SK-N-DZ (cell line): ENCODE results near the gene SLF2.

ENCODE experiments used
- DNase-seq: peaks from one replicate; pipeline ENCODE4 v3.0.0-alpha.2; 2015; ENCODE audit warnings: low spot score

SLF2 gene

DNA sequence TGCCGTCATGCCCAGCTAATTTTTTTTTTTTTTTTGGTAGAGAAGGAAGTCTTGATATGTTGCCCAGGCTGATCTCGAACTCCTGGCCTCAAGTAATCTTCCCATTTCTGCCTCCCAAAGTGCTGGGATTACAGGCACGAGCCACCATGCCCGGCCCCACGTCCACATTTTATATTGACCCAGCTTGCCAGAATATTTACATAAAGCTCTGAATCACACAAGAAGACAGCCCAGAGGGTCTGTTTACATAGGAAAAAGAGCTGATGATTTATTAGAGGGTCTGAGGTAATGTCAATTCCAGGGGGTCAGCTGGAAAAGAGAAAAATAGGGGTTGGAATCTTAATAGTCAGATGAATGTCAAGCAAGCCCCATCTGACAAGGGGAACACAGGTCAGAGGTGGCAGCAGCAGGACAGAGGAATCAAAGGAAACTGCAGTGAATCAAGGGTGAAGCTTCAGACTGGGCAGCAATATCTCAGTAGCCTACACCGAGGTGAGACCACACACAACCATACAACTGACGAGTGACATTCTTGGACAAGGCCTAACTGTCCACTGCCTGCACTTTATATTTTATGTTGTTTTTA lies 15.8 kb upstream of the SLF2 start:
- DNase-seq: no peak

DNA sequence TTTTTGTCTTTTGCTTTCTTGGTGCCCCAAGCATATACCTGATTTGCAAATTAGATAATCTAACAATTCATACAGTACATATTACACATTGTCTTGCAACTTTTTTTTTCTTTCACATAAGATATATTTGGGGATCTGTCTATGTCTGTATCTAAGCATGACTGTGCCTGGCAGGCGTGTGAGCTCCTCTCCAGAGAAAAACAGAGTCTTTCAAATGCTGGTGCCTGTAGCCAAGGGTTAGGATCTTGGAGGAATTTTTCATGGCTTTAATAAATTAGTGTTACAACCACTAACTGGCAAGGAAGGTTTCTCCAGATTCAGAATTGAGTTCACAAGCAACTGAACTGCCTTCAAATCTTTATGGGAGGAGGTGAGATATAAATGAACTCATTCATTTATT lies 14.8 kb upstream of the SLF2 start:
- DNase-seq: no peak

DNA sequence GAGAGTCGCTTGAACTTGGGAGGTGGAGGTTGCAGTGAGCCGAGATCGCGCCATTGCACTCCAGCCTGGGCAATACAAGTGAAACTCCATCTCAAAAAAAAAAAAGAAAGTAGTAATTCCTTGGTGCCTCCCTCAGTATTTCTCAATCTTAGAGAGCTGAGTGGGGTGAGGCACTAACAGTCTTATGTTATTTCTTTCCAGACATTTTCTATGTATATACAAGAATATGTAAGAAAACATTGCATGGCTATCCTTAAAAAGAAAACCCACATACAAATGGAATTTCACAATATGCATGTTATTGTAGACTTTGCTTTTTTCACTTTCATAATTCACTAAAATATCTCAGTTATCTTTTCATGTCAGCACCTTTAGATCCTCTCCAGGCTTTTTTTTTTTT lies 13.6 kb upstream of the SLF2 start:
- no peak for DNase-seq

DNA sequence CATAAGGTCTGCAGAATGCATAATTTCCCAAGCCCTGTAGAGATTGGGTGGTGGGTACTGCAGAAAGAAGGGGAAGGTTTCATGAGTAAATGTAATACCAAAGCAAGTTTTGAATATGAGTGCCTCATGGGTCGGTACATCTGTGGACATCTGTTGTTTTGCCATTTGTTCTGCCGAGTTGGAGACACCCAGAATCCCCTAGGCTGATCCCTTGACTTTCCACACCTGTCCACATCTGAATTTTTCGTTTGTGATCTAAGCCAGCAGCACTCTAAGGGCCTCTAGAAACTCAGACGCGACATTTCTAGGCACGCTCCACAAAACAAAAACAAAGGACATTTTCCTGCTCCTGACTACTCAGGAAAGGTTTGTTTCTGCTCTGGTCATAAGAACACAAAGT lies 11.7 kb upstream of the SLF2 start:
- no peak for DNase-seq

DNA sequence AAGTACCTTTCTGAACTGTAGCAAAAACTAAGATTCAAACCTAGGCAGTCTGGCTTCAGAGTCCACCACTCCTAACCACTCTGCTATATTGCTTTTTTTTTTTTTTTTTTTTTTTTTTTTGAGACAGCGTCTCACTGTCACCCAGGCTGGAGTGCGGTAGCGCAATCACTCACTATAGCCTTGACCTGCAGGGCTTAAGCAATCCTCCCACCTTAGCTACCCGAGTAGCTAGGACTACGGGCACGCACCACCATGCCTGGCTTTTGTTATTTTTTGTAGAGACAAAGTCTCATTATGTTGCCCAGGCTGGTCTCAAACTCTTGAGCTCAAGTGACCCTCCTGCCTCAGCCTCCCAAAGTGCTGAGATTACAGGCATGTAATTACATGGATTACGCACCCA lies 10.1 kb upstream of the SLF2 start:
- DNase-seq: no peak

DNA sequence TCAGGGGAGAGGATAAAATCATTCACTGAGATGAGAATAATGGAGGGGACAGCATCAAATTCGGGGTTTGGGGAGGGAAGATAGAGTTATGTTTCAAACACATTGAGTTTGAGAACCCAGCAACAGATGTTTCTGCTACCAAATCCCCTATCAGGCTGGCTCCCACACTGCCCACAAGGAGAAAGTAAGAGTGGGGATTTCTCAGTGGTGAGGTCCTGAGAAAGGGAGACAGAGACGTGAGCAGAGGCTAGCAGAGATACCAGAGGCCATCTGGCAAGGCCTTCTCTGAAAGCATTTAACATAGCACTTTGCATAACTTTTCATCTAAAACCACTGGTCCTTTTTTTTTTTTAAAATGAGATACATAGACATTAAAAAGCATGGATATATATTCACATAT lies 7.8 kb upstream of the SLF2 start:
- DNase-seq: no peak

DNA sequence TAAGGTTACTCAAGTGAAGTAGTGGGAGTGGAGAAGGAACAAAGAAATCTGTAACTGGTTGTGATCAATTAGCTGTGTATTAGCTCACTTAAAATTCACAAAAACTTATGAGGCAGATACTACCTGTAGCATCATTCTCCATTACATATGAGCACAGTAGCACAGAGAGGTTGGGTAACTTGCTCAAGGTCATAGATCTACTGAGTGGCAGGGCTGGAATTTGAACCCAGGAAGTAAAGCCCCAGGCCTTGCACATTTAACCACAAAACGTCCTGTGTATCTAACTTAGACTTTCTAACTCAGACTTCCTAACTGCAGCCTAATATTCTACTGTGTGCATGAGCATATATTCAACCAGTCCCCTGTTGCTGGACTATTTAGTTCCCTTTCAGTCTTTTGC lies 5.6 kb upstream of the SLF2 start:
- DNase-seq: no peak

DNA sequence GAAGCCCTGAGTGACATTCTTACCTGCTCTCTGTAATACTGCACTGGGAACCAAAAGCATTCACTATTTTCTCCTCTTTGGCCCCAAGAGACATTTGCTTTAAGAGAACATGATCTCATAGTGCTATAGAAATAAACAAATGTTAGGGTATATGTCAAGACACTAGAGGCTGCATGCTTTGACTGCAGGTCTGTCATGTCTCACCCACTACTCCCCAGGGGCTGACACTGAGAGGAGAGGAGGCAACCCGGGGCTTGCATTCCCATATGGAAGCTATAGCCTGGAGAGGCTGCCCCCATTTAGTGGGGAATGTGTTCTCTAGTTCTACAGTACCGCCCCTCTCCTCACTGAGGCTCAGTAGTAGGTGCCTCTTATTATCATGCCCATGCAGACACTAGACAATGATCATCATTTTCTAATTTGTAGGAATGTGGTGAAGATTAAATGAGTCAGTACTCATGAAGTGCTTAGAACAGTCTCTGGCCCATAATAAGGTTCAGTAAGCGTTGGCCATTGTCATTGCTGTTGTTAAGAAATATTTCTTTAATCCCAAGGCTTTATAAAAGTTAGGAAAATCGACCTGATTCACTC lies 4.9 kb upstream of the SLF2 start:
- no peak for DNase-seq

DNA sequence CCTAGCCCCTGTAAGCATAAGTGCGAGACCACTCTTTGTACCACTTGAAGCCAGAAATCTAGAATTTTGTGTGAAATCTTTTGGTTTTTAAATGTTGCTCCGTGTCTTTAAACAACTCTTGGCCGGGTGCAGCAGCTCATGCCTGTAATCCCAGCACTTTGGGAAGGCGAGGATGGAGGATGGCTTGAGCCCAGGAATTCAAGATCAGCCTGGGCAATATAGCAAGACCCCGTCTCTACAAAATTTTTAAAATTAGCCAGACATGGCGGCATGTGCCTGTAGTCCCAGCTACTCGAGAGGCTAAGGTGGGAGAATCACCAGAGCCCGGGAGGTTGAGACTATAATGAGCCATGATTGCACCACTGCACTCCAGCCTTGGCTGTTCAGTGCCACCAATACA lies 4.4 kb upstream of the SLF2 start:
- DNase-seq: no peak

DNA sequence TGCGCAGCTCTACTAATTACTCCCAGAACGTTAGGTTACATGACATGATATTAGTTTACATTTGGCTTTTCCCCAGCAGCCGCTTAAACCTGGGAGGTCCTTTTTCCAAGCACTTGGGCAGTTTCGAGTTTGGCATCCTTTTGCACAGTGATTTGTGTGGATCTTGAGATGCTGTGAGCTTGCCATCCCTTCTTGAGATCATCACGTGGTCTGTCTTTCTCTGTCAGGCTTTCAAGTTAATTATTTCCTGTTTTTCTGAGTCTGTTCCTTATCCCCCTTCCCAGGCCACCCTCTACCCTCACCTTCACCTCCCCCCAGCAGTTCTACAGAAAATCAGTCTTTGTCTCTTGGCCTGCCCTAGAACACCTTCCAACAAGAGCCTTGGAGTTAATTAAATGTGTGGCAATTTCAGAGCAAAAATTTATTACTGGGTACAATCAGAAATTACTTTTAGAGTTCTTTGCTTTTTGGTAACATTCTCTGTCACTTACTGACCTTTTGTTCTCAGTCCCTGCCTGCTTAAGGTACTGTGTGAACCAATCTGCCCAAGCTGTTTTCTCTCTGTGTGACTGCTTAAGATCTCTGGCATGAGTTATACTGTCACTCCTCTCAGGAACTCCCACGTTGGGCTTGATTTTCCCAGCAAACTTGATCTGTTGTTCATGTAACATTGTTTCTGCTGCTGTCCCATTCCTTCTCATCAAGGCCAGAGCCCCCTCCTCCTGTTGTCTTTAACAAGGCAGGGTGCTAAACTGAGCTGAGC lies 3.1 kb upstream of the SLF2 start:
- peak; percentile 77 for DNase-seq

DNA sequence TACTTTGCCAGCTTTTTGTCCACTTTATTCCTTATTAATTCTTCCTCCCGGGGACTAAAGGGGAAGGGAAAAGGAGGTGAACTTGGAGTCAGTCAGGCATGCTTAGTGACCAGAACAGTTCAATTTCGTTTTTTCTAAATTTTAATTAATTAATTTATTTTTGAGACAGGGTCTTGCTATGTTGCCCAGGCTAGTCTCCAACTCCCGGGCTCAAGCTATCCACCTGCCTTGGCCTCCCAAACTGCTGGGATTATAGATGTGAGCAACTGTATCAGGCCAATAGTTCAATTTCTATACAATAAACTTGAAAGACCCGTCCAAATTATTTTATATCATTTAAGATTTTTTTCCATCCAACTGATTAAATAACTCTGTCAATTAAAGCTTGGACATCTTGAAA lies 1.3 kb upstream of the SLF2 start:
- DNase-seq: no peak

DNA sequence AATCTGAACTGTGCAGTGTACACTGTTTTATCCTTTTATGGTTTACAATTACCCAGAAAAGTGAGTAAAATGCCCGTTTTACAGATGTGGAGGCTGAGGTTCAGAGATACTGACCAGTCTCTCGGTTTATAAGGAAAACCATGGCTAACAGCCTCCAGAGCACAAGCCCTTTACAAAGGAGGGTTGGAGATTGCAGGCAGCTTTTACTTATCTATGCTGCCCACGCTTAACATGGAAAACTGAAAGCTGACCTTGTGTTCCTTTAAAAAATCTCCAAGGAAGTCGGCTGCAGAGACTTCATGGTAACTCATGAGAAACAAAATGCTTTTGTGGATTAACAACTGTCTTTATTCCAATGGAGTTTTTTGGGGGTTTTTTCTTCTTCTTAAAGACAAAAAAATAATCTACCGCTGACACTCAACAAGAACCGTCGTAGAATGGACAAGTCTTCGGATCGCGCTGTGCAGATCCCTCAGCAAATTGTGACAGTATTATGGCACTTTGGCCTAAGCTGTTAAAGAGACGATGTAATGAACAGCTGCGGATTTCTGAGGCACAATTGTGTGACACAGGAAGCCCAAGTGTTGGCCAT lies 654 bp upstream of the SLF2 start:
- DNase-seq: peak; percentile 28

DNA sequence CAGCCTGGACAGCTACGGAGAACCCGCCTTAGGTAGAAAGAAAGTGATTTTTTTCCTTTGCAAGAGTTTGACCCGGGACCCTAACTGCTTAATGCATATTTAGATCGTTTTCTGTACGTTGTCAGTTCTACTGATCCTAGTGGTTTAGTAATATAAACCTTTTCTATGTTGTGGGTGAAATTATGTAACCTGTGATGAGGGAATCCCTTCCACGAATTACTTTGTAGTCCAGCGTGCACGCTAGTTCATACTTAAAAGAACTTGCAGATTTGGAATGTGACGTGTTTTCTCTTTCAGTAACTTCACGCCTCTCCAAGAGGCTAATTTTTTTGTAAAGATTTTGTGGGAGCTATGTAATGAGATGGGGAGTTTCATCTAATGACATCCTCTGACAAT lies 705 bp downstream of the SLF2 start:
- no peak for DNase-seq

DNA sequence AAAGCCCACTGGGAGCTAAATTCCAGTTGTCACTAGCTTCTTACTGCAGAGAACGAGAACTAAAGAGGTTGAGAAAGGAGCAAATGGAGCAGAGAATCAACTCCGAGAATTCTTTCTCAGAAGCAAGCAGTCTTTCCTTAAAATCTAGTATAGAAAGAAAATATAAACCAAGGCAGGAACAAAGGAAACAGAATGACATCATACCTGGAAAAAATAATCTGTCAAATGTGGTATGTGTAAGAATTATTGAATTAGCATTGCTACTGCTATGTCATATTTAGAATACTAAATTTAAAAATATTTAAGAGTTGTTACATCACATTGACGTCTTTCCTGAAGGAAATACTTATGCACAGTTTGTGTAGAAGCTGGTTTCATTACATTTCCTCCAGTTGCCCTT lies 4.3 kb downstream of the SLF2 start:
- DNase-seq: no peak

DNA sequence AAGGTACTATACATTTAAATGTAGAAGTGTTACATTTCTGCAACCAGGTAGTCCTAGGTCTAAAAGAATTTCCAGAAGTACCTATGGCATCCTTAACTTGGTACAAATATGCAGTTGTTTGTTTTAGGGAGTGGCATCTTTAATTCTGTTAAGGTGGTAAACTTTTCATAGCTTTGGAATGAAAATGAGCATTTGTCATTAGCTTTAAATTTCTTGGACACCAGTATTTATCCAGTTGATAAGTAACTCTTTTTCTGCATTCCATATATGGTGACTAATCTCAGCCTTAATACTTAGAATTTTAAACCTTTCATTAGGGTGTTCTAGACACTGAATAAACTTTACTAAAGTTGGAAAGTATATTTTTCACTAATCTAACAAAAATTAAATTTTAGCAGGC lies 10.8 kb downstream of the SLF2 start:
- DNase-seq: no peak

DNA sequence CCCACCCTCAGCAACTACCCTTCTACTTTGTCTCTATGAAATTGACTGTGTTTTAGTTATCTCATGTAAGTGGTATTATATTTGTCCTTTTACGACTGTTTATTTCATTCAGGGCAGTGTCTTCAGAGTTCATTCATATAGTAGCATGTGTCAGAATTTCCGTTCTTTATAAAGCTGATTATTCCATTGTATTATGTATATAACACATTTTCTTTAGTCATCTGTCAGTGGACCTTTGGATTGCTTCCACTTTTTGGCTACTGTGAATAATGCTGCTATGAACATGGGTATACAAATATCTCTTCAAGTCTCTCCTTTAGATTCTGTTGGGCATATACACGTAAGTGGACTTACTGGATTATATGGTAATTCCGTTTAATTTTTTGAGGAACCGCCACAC lies 14.5 kb downstream of the SLF2 start:
- no peak for DNase-seq

DNA sequence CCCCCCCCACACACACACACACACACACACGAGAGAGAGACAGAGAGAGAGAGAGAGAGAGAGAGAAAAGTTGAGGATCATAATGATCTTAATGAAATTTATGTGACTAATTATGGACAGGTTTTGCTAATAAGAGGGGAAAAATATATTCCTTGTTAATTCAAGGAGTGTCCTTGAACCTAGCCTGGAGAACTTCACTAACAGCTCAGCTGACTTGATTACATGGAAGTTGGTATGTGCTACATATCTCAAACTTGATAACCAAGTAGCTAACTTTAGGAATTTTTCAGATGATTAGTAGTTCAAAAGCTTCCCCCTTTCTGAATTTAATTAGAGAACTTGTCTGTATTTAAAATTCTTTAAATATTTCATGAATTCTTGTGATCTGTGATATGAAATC lies 15.3 kb downstream of the SLF2 start:
- no peak for DNase-seq

DNA sequence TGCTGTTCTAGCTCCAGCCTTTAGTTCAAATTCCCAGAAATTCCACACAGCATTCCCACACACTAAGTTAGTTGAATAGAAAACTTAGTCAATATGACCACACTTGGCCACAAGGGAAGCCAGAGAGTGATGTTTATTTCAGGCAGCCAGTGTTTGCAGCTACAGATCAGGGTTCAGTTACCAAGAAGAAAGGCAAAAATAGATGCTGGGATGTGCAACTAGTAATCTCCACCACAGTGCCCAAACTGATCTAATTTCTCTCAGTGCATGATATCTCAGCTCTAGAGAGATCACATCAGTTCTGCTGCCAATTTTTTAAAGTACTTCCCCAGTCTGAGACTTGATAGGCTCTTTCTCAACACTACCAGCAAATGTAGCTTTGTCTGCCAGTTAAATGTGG lies 17.6 kb downstream of the SLF2 start:
- DNase-seq: no peak

DNA sequence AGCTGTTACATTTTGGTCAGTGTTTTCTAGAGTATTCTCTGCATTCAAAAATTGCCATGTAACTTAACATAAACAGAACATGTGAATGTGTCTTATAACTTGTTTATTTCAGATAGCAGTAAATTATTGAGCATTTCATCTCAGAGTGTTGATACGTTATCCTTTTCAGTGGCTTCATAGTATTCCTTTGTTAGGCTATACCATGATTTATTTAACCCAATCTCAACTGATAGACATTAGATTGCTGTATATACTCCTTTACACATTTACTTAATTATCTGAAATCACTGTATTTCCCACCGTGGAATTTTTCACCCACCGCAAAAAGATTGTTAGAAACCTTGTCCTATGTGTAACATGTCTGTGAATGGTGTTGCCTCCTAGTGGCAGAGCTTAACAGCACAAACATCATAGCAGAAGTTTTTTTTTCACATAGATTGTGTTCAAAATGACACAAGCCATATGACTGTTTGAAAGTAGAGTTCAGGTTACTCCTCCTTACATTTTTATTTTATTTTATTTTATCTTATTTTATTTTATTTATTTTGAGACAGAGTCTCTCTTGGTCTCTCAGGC lies 21.4 kb downstream of the SLF2 start:
- DNase-seq: no peak

DNA sequence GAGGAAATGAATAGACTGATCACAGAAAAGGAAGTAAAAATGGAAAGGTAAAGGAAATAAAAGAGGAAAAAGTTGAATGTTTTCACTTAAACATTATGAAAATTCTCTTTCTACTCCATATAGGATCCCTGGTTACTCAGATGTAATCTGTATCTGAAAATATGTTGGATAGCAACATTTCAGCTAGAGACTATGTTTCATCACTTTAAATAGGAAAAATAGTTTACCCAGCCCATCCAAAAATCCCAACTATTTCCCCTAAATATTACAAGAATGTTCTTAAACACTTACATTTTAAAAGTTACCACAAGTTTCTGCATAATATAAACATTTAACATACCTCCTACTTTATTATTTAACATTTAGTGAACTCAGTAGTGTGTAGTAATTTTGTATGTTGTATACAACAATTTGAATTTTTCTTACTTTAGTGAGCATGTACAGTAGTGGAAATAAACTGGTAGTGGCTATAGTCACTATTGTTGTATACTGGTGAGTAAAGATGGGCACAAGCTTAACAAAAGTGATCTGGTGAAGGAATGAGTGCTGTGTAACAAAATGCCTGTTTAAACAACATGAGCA lies 27.1 kb downstream of the SLF2 start:
- no peak for DNase-seq

DNA sequence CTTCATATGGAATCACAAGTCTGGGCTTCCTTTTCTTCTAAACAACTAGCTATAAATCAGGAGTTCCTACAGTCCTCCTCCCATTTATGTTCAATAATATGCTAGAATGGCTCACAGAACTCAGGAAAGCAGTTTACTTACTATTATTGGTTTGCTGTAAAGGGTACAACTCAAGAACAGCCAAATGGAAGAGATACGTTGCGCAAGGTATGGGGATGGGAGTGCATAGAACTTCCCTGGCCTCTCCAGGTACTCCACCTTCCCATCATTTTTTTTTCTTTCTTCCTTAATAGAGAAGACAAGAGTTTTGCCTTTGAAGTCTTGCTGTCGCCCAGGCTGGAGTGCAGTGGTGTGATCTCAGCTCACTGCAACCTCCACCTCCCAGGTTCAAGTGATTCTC lies 29.5 kb downstream of the SLF2 start:
- DNase-seq: no peak

DNA sequence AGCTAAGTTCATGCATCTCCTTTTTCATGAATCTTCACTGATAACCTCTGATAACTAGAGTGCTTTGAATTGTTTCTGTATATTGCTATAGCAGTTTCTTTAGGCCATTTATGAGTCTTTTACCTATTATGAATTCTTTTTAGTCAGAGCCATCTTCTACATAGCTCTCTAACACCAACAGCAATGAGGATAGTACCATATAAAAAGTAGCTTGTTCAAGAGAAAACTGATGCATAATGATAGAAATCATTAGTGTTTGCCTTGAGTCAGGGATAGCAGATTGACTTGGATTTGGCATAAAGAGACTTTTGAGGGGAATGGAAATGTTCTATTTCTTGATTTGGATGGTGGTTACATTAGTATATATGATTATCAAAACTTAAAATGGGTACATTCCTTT lies 30.7 kb downstream of the SLF2 start:
- DNase-seq: no peak
